GM23338 (cell line): ENCODE measurements around the gene NCAN. TPM values are rescaled to one million over a fixed set of nuclear protein-coding genes. Genes with fewer than 3 reads are reported as not detected.
A peak's percentile ranks its signal among the peaks of the same experiment; 100 is the strongest.

ENCODE experiments used
- ATAC-seq: fragments of 200-7000 bp; cut with Tn5 transposase; 3 replicates; pipeline ENCODE4 v1.9.1; 2020
- DNase-seq: peaks from one replicate; pipeline ENCODE4 v3.0.0-alpha.2; 2015; ENCODE audit warnings: low spot score
- H2AFZ ChIP-seq: fragments of 200-600 bp; sonication (generic); 2 replicates; pipeline ENCODE4 v1.8.0; 2016; ENCODE audit warnings: antibody characterized with exemption, mild to moderate bottlenecking, moderate library complexity
- H3F3A ChIP-seq: fragments of 200-600 bp; sonication (generic); replicated peaks from 2 replicates; pipeline ENCODE4 v1.8.0; 2017; ENCODE audit warnings: antibody characterized with exemption, mixed run types, low read depth
- H3K27ac ChIP-seq: fragments of 200-600 bp; sonication (generic); 2 replicates; pipeline ENCODE4 v1.6.1; 2016; ENCODE audit warnings: low read depth
- H3K27me3 ChIP-seq: fragments of 200-600 bp; sonication (generic); 2 replicates; pipeline ENCODE4 v1.8.0; 2016; ENCODE audit warnings: mild to moderate bottlenecking, mixed run types, moderate library complexity; ENCODE audit not compliant: insufficient read depth
- H3K36me3 ChIP-seq: fragments of 200-600 bp; sonication (generic); 2 replicates; pipeline ENCODE4 v1.8.0; 2016; ENCODE audit warnings: mild to moderate bottlenecking; ENCODE audit not compliant: insufficient read depth
- H3K4me1 ChIP-seq: fragments of 200-600 bp; sonication (generic); 2 replicates; pipeline ENCODE4 v1.8.0; 2016; ENCODE audit warnings: mild to moderate bottlenecking, moderate library complexity; ENCODE audit not compliant: insufficient read depth
- H3K4me2 ChIP-seq: fragments of 200-600 bp; sonication (generic); 2 replicates; pipeline ENCODE4 v1.7.1; 2017; ENCODE audit warnings: mixed run types
- H3K4me3 ChIP-seq: fragments of 200-600 bp; sonication (generic); 2 replicates; pipeline ENCODE4 v1.6.1; 2016; ENCODE audit warnings: mixed run types
- H3K79me2 ChIP-seq: fragments of 200-600 bp; sonication (generic); replicated peaks from 2 replicates; pipeline ENCODE4 v1.8.0; 2017; ENCODE audit warnings: mild to moderate bottlenecking; ENCODE audit not compliant: insufficient read depth
- H3K9me2 ChIP-seq: fragments of 200-600 bp; sonication (generic); 2 replicates; pipeline ENCODE4 v1.8.0; 2017; ENCODE audit not compliant: insufficient read depth
- H4K20me1 ChIP-seq: fragments of 200-600 bp; sonication (generic); replicated peaks from 2 replicates; pipeline ENCODE4 v1.8.0; 2017; ENCODE audit warnings: mild to moderate bottlenecking; ENCODE audit not compliant: insufficient read depth
- H3K27ac Mint-ChIP-seq: 2 replicates; pipeline ENCODE4 v1.8.0; 2020; ENCODE audit warnings: inconsistent platforms, mild to moderate bottlenecking, moderate library complexity, mixed read lengths
- H3K27me3 Mint-ChIP-seq: 3 replicates; pipeline ENCODE4 v1.8.0; 2022; ENCODE audit warnings: low read depth, mild to moderate bottlenecking, moderate library complexity, mixed read lengths, inconsistent platforms; ENCODE audit not compliant: insufficient read depth, poor library complexity
- H3K36me3 Mint-ChIP-seq: 3 replicates; pipeline ENCODE4 v1.8.0; 2021; ENCODE audit warnings: low read depth, mild to moderate bottlenecking, inconsistent platforms, moderate library complexity, mixed read lengths
- H3K4me1 Mint-ChIP-seq: 3 replicates; pipeline ENCODE4 v1.8.0; 2020; ENCODE audit warnings: mild to moderate bottlenecking, inconsistent platforms, mixed read lengths
- H3K4me3 Mint-ChIP-seq: 3 replicates; pipeline ENCODE4 v1.8.0; 2021; ENCODE audit warnings: moderate library complexity, mild to moderate bottlenecking, inconsistent platforms, mixed read lengths
- H3K9me3 Mint-ChIP-seq: 3 replicates; pipeline ENCODE4 v1.8.0; 2020; ENCODE audit warnings: moderate library complexity, mild to moderate bottlenecking, inconsistent platforms, mixed read lengths
- CREB1 ChIP-seq: fragments of 250-450 bp; sonication (Bioruptor Pico); IDR thresholded peaks from 2 replicates; pipeline ENCODE4 v1.5.0; 2020; ENCODE audit warnings: low read depth, mild to moderate bottlenecking, moderate library complexity
- CTCF ChIP-seq, 2 experiments: fragments of 200-600 bp in 1 of 2; sonication (generic) in 1 of 2; conservative IDR thresholded peaks; 2 replicates each; pipeline versions ENCODE4 v1.5.1 to v1.6.1; 2016 to 2017; ENCODE audit warnings: antibody characterized with exemption in 2 of 2, low read depth in 2 of 2, mild to moderate bottlenecking in 2 of 2, moderate library complexity in 1 of 2
- ETS1 ChIP-seq: IDR thresholded peaks from 2 replicates; pipeline ENCODE4 v1.6.1; 2016; ENCODE audit warnings: antibody characterized with exemption
- EZH2 ChIP-seq: fragments of 200-600 bp; sonication (generic); IDR thresholded peaks from one replicate; pipeline ENCODE4 v1.8.0; 2017; ENCODE audit warnings: antibody characterized with exemption, mild to moderate bottlenecking, low read depth; ENCODE audit not compliant: unreplicated experiment
- EZH2phosphoT487 ChIP-seq: fragments of 200-600 bp; sonication (generic); IDR thresholded peaks from one replicate; pipeline ENCODE4 v1.8.1; 2018; ENCODE audit warnings: antibody characterized with exemption; ENCODE audit not compliant: unreplicated experiment
- JUNB ChIP-seq: IDR thresholded peaks from one replicate; pipeline ENCODE4 v1.6.1; 2016; ENCODE audit warnings: antibody characterized with exemption; ENCODE audit not compliant: unreplicated experiment
- NANOG ChIP-seq: IDR thresholded peaks from 2 replicates; pipeline ENCODE4 v1.6.1; 2016; ENCODE audit warnings: antibody characterized with exemption, borderline replicate concordance
- POLR2AphosphoS5 ChIP-seq: IDR thresholded peaks from 2 replicates; pipeline ENCODE4 v1.6.1; 2016; ENCODE audit warnings: antibody characterized with exemption, low read depth
- REST ChIP-seq: IDR thresholded peaks from one replicate; pipeline ENCODE4 v1.6.1; 2018; ENCODE audit warnings: antibody characterized with exemption; ENCODE audit not compliant: unreplicated experiment
- STAT1 ChIP-seq: IDR thresholded peaks from one replicate; pipeline ENCODE4 v1.6.1; 2016; ENCODE audit warnings: antibody characterized with exemption; ENCODE audit not compliant: unreplicated experiment
- ZNF114 ChIP-seq: fragments of 250-450 bp; sonication (Bioruptor Pico); IDR thresholded peaks from 2 replicates; pipeline ENCODE4 v1.5.0; 2020; ENCODE audit warnings: mild to moderate bottlenecking, moderate library complexity
- ZNF331 ChIP-seq: fragments of 250-450 bp; sonication (Bioruptor Pico); IDR thresholded peaks from 2 replicates; pipeline ENCODE4 v1.5.0; 2020; ENCODE audit warnings: low read depth, mild to moderate bottlenecking, moderate library complexity
- polyA plus RNA-seq: library from polyadenylated mRNA; unstranded; fragments of >200 nt; fragmentation: Nextera tagmentation; extraction: Ambion mirVana; gene quantifications from 2 replicates; pipeline ENCODE4 v1.2.1, GENCODE V29; 2016
- total RNA-seq: library from RNA; depleted of rRNA; stranded (reverse); fragments of >200 nt; shearing (Covaris generic); gene quantifications from 2 replicates; pipeline ENCODE4 v1.2.3, GENCODE V29; 2014
- TF ChIP-seq, protein P1 (sequence below): fragments of 250-450 bp; sonication (Bioruptor Pico); IDR thresholded peaks from 2 replicates; pipeline ENCODE4 v1.5.0; 2020; ENCODE audit warnings: mild to moderate bottlenecking, moderate library complexity

The NCAN gene
- total and polyA plus RNA-seq, 2 experiments from 2014 or later: 1.8 to 9.4 TPM

DNA sequence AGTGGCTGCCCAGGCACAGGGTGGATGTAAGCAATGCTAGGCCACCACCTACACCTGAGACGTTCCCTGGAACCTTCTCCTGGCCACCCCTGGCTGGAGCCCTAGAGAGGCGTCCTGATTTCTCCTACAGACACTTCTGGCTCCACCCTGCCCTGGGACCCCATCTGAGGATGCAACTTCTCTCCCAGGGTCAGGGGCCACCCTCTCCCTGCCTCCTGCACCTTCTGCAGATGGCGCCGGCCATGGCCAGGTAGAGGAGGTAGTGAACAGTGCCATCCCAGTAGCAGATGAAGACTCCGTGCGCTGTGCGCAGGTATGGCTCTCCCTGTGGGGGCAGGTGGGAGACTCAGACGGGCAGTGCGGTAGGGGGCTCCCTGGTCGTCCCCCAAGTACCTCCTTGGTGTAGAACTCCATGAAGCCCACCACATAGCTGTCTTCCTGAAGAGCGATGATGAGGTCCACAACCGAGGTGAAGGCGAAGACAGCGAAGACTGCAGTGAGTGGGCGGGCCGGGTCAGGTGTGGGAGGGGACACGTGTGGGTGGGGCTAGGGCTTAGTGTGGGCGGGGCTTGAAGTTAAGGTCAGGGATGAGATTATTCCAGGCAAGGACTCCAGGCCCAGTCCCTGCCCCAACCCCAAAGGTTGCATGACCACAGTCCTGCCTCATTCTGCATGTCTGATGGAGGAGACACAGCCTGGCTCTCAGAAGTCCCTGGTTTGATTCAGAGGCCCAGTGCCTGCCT is 58.4 kb downstream of the NCAN start:
- H3K79me2 ChIP-seq: no peaks in the 10 kb centered on the region
- Mint-ChIP-seq H3K27ac (no peak overlapping the region), H3K4me1 (peaks cover 9% of the 10 kb centered on the region), H3K9me3 (no peaks in the 10 kb centered on the region), H3K27me3 (peaks cover 22% of the 10 kb centered on the region), H3K36me3 (no peaks in the 10 kb centered on the region; the same call in 2 of the 3 replicates), H3K4me3 (no peak overlapping the region)
- DNase-seq (peak; percentile 59), ATAC-seq (peak; percentile 22)
- H3F3A ChIP-seq: peaks cover 8% of the 10 kb centered on the region; the same call in 1 of the 2 replicates
- H3K36me3 ChIP-seq: no peaks in the 10 kb centered on the region
- H4K20me1 ChIP-seq: no peaks in the 10 kb centered on the region
- TF ChIP-seq, protein P1, sequence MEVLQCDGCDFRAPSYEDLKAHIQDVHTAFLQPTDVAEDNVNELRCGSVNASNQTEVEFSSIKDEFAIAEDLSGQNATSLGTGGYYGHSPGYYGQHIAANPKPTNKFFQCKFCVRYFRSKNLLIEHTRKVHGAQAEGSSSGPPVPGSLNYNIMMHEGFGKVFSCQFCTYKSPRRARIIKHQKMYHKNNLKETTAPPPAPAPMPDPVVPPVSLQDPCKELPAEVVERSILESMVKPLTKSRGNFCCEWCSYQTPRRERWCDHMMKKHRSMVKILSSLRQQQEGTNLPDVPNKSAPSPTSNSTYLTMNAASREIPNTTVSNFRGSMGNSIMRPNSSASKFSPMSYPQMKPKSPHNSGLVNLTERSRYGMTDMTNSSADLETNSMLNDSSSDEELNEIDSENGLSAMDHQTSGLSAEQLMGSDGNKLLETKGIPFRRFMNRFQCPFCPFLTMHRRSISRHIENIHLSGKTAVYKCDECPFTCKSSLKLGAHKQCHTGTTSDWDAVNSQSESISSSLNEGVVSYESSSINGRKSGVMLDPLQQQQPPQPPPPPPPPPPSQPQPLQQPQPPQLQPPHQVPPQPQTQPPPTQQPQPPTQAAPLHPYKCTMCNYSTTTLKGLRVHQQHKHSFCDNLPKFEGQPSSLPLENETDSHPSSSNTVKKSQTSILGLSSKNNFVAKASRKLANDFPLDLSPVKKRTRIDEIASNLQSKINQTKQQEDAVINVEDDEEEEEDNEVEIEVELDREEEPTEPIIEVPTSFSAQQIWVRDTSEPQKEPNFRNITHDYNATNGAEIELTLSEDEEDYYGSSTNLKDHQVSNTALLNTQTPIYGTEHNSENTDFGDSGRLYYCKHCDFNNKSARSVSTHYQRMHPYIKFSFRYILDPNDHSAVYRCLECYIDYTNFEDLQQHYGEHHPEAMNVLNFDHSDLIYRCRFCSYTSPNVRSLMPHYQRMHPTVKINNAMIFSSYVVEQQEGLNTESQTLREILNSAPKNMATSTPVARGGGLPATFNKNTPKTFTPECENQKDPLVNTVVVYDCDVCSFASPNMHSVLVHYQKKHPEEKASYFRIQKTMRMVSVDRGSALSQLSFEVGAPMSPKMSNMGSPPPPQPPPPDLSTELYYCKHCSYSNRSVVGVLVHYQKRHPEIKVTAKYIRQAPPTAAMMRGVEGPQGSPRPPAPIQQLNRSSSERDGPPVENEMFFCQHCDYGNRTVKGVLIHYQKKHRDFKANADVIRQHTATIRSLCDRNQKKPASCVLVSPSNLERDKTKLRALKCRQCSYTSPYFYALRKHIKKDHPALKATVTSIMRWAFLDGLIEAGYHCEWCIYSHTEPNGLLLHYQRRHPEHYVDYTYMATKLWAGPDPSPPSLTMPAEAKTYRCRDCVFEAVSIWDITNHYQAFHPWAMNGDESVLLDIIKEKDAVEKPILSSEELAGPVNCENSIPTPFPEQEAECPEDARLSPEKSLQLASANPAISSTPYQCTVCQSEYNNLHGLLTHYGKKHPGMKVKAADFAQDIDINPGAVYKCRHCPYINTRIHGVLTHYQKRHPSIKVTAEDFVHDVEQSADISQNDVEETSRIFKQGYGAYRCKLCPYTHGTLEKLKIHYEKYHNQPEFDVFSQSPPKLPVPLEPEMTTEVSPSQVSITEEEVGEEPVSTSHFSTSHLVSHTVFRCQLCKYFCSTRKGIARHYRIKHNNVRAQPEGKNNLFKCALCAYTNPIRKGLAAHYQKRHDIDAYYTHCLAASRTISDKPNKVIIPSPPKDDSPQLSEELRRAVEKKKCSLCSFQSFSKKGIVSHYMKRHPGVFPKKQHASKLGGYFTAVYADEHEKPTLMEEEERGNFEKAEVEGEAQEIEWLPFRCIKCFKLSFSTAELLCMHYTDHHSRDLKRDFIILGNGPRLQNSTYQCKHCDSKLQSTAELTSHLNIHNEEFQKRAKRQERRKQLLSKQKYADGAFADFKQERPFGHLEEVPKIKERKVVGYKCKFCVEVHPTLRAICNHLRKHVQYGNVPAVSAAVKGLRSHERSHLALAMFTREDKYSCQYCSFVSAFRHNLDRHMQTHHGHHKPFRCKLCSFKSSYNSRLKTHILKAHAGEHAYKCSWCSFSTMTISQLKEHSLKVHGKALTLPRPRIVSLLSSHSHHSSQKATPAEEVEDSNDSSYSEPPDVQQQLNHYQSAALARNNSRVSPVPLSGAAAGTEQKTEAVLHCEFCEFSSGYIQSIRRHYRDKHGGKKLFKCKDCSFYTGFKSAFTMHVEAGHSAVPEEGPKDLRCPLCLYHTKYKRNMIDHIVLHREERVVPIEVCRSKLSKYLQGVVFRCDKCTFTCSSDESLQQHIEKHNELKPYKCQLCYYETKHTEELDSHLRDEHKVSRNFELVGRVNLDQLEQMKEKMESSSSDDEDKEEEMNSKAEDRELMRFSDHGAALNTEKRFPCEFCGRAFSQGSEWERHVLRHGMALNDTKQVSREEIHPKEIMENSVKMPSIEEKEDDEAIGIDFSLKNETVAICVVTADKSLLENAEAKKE (CRISPR knock-in tag): no peak
- TF ChIP-seq REST (no peak), ETS1 (no peak), CREB1 (CRISPR knock-in tag) (no peak), POLR2AphosphoS5 (no peak), ZNF331 (CRISPR knock-in tag) (no peak), ZNF114 (CRISPR knock-in tag) (no peak), EZH2 (no peak), STAT1 (no peak), CTCF (conservative IDR thresholded peaks at IDR 0.05; ENCODE audit: low read depth in 2 of 2) (no peak), EZH2phosphoT487 (no peak), NANOG (no peak), JUNB (no peak)
- no peak overlapping the region for H2AFZ ChIP-seq
- no peak overlapping the region for H3K4me2 ChIP-seq
- H3K27ac ChIP-seq: no peak overlapping the region
- H3K4me3 ChIP-seq: no peak overlapping the region
- H3K4me1 ChIP-seq: peaks cover 8% of the 10 kb centered on the region; the same call in 1 of the 2 replicates
- H3K9me2 ChIP-seq: no peaks in the 10 kb centered on the region
- no peaks in the 10 kb centered on the region for H3K27me3 ChIP-seq
